Measurements from ENCODE around the gene SPTBN2.

- TF ChIP-seq EZH2 (IDR thresholded peaks at IDR 0.05; ENCODE audit: insufficient read depth, poor library complexity, severe bottlenecking), result no peak
- no peak for TF ChIP-seq EZH2phosphoT487 (IDR thresholded peaks at IDR 0.05; ENCODE audit: insufficient read depth, low read depth)
Observed at GRCh38 chr11:66697988-66698387, 31.0 kb downstream of the SPTBN2 start.
